ENCODE measurements around the gene TBC1D32.
"Not testable (repeated sequence)": the region's sequence is repeated elsewhere in the genome, so short reads cannot be mapped to it uniquely, and the experiment has no call there.

The TBC1D32 gene

DNA sequence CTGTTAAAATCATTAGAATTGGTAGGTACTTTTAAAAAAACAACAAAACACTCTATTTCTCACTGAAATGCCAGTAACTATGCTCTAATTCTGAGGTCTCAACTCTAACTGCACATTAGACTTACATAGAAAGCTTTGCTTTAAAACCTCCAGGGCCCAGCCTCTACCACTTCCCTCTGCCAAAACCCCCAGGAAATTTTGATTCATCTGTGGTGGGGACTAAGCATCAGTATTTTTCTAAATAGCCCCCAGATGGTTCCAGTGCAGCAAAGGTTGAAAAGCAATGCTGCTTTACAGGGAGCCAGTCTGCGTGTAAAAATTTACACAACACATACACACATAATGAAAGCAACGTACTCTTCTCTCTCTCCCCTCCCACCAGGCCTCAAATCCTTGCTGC lies 3.8 kb downstream of the TBC1D32 start:
- no peak for DNase-seq

DNA sequence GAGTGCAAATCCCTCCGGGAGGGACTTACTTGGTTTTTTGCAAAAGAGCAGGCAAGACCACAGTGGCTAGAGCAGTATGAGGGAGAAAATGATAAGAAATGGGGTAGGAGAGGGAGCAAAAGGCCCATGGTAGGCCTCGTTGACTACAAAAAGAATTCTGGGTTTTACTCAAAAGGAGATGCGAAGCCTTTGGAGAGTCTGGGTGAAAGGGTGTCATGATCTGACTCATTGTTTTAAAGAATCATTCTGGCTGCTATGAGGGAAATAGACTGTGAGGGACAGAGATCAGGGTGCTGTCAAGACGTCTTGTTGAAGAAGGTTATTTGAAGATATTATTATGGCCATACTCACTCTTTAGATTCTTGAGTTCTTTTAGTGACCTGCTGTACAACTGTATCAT lies 13.0 kb downstream of the TBC1D32 start:
- DNase-seq: no peak

- DNase-seq: no peak
These were observed 14.7 kb downstream of the TBC1D32 start for GRCh38 chr6:121319603-121320002.

GRCh38 chr6:121319112-121319553 lies 15.1 kb downstream of the TBC1D32 start:
- DNase-seq: peak; percentile 62

DNA sequence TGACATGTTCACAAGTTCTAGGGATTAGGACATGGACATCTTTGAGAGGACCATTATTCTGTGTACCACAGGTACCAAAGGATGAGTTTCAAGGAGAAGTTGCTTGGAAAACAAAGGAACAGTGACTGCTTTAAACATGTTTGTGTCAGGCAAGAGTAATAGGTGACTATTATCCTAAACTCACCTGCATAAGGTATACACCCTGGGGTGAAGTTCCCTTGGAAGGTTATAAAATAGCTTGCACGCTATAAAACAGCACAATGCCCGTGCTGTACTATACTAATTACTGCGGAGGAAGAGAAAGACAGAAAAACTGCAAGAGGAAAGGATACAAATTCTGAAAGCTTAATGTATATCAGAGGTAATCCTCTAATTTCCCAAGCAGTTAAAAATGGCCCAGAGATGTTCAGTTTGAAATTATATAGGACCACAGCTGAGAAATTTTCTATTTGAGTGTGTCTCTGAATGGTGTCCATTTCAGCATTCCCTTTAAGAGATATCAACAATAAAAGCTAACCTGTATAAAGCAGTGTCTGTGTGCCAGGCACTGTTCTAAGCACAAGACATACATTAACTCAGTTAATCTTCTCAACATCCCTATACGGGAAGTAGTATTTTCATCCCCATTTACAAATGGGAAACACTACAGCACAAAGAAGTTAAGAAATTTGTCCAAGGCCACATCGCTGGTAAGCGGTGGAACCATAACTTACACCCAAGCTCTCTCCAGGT lies 19.7 kb downstream of the TBC1D32 start:
- DNase-seq: no peak

GRCh38 chr6:121311814-121312213 lies 22.5 kb downstream of the TBC1D32 start:
- not testable (repeated sequence) for DNase-seq

DNA sequence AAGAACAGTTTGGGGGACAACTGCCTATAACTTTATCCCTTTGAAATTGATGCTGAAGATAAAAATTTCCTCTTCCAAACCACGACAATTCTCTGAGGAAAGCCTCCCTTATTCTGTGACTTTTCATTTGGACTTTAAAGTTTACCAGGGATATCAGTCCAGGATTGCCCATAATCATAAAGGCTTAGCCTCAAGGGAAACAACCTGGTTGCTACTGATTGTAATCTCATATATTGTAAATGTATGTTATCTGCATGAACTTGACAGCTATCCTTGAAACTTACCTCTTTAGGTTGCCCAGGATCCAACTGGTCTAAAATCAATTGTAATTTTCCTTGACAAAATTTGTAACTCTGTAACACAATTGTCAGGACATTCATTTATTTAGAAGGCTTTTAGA lies 23.8 kb downstream of the TBC1D32 start:
- DNase-seq: no peak

GRCh38 chr6:121309768-121310469 lies 24.4 kb downstream of the TBC1D32 start:
- no peak for DNase-seq

DNA sequence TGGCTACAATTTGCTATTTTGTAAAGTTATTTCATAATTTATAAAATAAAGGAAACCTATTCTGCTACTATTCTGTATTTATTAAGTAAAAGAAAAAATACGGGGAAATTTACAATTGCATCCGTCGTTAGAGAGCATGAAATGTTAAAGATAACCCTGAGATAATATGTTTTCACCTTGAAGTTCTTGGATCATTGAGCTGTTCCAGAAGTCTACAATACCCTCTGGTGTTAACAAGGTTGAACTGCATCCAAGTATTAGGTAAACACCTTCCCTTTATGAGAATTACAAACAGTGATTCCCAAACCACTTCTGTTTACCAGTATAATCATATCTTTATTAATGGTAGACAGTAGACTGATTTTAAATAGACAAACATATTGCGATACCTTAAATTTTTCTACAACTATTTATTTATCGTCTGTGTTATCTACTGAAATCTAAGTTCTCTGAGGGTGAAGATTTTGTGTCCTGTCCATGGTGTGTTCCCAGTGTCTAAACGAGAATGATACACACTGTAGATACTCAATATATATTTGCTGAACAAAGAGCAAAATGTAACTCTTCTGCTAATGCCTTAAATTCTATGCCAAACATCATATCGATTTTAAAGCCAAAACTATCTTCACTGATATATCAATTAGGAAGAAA lies 28.2 kb downstream of the TBC1D32 start:
- peak; percentile 73 for DNase-seq

DNA sequence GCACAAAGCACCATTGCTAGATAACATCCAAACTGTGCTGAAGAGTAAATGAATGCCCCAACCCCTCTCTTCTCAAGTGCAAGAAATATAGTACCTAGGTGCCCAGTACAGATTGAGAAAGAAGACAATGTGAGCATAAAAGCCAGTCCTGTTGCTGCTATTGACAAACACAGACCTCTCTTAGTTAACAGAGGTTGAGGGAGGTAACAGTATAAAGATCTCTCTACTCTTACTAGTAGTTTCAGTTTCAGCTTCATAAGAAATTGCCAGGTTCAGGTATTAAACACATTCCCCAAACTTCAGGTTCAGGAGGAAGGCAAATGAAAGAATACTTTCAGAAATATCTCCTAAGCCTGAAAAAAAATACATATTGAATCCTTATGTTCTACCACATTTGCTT lies 31.4 kb downstream of the TBC1D32 start:
- no peak for DNase-seq

- not testable (repeated sequence) for DNase-seq
These were observed 33.1 kb downstream of the TBC1D32 start for GRCh38 chr6:121301156-121301555.

DNA sequence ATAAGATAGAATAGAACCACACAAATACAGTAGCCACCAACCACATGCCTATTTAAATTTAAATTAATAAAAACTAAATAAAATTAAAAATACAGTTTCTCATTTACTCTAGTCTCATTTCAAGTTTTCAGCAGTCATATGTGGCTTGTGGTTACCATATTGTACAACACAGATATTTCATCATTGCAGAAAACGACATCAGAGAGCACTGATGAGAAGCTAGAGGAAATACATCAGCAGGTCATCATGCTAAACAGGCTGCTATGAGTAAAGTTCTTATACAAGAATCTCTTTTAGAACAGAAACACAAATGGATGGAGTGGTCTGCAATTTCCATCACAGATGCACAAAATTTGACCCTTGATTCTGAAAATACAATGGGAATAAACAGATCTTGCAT lies 36.6 kb downstream of the TBC1D32 start:
- peak; percentile 71 for DNase-seq

GRCh38 chr6:121285041-121285440 lies 49.2 kb downstream of the TBC1D32 start:
- DNase-seq: no peak

- DNase-seq: peak; percentile 9
These were observed 59.5 kb downstream of the TBC1D32 start for GRCh38 chr6:121274666-121275295.

DNA sequence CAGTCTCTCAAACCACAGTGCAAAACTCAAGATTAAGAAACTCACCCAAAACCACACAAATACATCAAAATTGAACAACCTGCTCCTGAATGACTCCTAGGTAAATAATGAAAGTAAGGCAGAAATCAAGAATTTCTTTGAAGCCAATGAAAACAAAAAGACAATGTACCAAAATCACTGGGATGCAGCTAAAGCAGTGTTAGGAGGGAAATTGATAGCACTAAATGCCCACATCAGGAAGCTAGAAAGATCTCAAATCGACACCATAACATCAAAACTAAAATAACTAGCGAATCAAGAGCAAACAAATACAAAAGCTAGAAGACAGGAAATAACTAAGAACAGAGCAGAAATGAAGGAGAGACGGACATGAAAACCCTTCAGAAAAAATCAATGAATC lies 70.5 kb downstream of the TBC1D32 start:
- no peak for DNase-seq

- no peak for DNase-seq
These were observed 73.6 kb downstream of the TBC1D32 start for GRCh38 chr6:121260651-121261102.

- DNase-seq: no peak
These were observed 86.9 kb downstream of the TBC1D32 start for GRCh38 chr6:121247386-121247785.

DNA sequence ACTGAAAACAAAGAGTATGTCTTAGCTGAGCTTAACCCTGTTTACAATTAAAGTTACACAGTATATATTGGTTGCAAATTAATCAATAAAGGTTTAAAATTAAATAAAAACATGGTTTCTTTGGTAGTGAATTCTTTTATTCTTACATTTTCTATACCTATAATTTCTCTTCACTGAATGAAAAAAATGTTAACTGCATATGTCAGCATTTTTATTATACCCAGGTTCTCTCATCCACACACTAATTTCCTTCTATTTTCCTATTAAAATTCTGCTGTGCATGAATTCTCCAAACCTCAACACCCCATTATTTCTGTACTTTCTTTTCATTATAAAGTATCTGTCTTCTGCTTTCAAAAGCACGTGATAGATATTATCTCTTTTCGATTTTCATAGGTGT lies 91.9 kb downstream of the TBC1D32 start:
- DNase-seq: no peak

DNA sequence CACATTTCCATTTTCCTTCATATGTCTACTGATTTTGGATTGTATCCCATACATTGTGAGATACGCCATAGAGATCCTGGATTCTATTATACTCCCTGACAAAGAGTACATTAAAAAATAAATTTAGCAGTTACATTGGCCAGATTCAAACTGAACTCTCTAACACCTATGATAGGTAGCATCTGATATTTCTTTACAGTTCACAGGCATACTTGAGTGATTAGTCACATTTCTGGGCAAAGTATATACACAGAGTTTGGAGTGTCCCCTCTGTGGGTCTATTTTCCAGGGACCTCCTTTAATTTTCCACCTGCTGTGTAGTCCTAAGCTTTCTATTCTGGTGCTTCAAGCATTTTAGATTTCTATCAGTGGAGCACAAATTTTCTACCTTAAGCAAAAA lies 96.4 kb downstream of the TBC1D32 start:
- no peak for DNase-seq

- no peak for DNase-seq
These were observed 97.3 kb downstream of the TBC1D32 start for GRCh38 chr6:121236984-121237383.

DNA sequence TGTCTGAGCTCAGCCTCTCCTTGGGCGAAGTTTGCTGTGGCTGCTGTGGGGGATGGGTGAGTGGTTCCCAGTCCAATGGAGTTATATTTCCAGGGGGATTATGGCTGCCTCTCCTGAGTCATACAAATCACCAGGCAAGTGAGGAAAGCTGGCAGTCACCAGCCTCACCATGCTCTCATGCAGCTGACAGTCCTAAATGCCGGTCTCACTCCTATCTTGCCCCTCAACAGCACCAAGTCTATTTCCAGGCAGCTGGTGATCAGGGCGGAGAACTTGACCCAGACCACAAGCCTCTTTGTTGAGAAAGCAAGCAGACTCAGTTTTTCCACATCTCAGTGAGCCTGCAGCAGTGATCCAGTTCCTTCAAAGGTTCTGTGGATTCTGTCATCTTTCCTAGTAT lies 98.9 kb downstream of the TBC1D32 start:
- DNase-seq: peak; percentile 18

DNA sequence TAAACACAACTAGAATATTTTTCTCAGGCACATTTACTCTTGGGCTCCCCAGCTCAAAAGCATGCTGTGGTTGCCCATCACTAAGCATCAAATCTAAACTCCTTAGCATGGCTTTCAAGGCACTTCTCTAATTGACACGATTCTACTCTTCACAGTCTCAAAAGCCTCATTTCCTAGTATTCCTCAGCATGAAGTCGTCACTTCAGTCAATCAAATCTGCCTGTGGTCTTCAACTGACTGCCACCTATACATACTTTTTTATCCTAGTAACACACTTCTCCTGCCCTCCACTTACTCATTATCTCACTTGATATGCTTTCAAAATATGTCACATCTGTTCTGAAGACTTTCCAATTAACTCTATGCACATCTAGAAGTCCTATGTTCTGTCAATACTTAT lies 110.3 kb downstream of the TBC1D32 start:
- DNase-seq: no peak

- no peak for DNase-seq
These were observed 111.1 kb downstream of the TBC1D32 start for GRCh38 chr6:121223212-121223611.
